ENCODE measurements around the gene CDC42BPA. TPM values are rescaled to one million over a fixed set of nuclear protein-coding genes. Genes with fewer than 3 reads are reported as not detected.
A peak's percentile ranks its signal among the peaks of the same experiment; 100 is the strongest.

The CDC42BPA gene
- polyA plus RNA-seq, 3 donors, result 0.20 to 0.45 (median 0.39) TPM

- H3K4me3 ChIP-seq (replicated peaks in 1 of 3; ENCODE audit: low read depth in 2 of 3, low read length in 3 of 3), result no peak overlapping the region
- H3K4me2 ChIP-seq (replicated peaks; ENCODE audit: extremely low read depth, low read length, poor library complexity, severe bottlenecking), result no peak overlapping the region
- H4K20me1 ChIP-seq (ENCODE audit: insufficient read depth, low read length), result no peaks in the 10 kb centered on the region
- Mint-ChIP-seq H3K36me3 (no peaks in the 10 kb centered on the region), H3K4me1 (no peaks in the 10 kb centered on the region), H3K4me3 (no peak overlapping the region), H3K9me3 (peaks cover 0 to 15% (median 13%) of the 10 kb centered on the region in 7 donors), H3K27ac (peak overlapping the region in 1 of 7 donors; percentile 11), H3K27me3 (ENCODE audit: low read depth in 3 of 3) (no peaks in the 10 kb centered on the region)
- TF ChIP-seq, protein P1, sequence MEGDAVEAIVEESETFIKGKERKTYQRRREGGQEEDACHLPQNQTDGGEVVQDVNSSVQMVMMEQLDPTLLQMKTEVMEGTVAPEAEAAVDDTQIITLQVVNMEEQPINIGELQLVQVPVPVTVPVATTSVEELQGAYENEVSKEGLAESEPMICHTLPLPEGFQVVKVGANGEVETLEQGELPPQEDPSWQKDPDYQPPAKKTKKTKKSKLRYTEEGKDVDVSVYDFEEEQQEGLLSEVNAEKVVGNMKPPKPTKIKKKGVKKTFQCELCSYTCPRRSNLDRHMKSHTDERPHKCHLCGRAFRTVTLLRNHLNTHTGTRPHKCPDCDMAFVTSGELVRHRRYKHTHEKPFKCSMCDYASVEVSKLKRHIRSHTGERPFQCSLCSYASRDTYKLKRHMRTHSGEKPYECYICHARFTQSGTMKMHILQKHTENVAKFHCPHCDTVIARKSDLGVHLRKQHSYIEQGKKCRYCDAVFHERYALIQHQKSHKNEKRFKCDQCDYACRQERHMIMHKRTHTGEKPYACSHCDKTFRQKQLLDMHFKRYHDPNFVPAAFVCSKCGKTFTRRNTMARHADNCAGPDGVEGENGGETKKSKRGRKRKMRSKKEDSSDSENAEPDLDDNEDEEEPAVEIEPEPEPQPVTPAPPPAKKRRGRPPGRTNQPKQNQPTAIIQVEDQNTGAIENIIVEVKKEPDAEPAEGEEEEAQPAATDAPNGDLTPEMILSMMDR (IDR thresholded peaks at IDR 0.05), result no peak
- no peaks in the 10 kb centered on the region for H3K79me2 ChIP-seq (ENCODE audit: insufficient read depth, low read length)
- no peaks in the 10 kb centered on the region for H3K36me3 ChIP-seq (replicated peaks in 1 of 2; ENCODE audit: control insufficient read depth in 1 of 2, insufficient read depth in 2 of 2, low read length in 2 of 2)
- no peaks in the 10 kb centered on the region for H3K27me3 ChIP-seq (ENCODE audit: control insufficient read depth in 2 of 2, insufficient read depth in 2 of 2, low read length in 2 of 2)
- WGBS (ENCODE audit: insufficient coverage), result 90% methylated on average over 2 of the region's 5 CpGs
- intact Hi-C loops (cut with micrococcal nuclease), result no loop called here
- peaks cover 0 to 9% of the 10 kb centered on the region in 2 donors for H3K9me3 ChIP-seq (replicated peaks in 1 of 2; ENCODE audit: control insufficient read depth in 1 of 2, insufficient read depth in 1 of 2, low read length in 2 of 2)
- no peak overlapping the region for H3K9ac ChIP-seq (ENCODE audit: insufficient read depth, low read length, poor library complexity, severe bottlenecking)
- no peak overlapping the region for H3K27ac ChIP-seq (ENCODE audit: low read depth in 1 of 2, low read length in 2 of 2)
- no peaks in the 10 kb centered on the region for H3K4me1 ChIP-seq (ENCODE audit: control insufficient read depth in 1 of 2, insufficient read depth in 2 of 2, low read length in 2 of 2)
- no peak overlapping the region for H2AFZ ChIP-seq (ENCODE audit: insufficient read depth, low read depth, low read length, poor library complexity, severe bottlenecking)
- DNase-seq, result no peak
These were observed 17.1 kb upstream of the CDC42BPA start for GRCh38 chr1:227335242-227336020.

- Histone ChIP-seq H3K4me2 (replicated peaks; ENCODE audit: extremely low read depth, low read length, poor library complexity, severe bottlenecking) (no peak overlapping the region), H3K27ac (ENCODE audit: low read depth in 1 of 2, low read length in 2 of 2) (no peak overlapping the region), H3K36me3 (replicated peaks in 1 of 2; ENCODE audit: control insufficient read depth in 1 of 2, insufficient read depth in 2 of 2, low read length in 2 of 2) (no peaks in the 10 kb centered on the region), H3K9me3 (replicated peaks in 1 of 2; ENCODE audit: control insufficient read depth in 1 of 2, insufficient read depth in 1 of 2, low read length in 2 of 2) (peaks cover 0 to 9% of the 10 kb centered on the region in 2 donors), H3K27me3 (ENCODE audit: control insufficient read depth in 2 of 2, insufficient read depth in 2 of 2, low read length in 2 of 2) (no peaks in the 10 kb centered on the region), H2AFZ (ENCODE audit: insufficient read depth, low read depth, low read length, poor library complexity, severe bottlenecking) (no peak overlapping the region), H4K20me1 (ENCODE audit: insufficient read depth, low read length) (no peaks in the 10 kb centered on the region), H3K79me2 (ENCODE audit: insufficient read depth, low read length) (no peaks in the 10 kb centered on the region), H3K4me1 (ENCODE audit: control insufficient read depth in 1 of 2, insufficient read depth in 2 of 2, low read length in 2 of 2) (no peaks in the 10 kb centered on the region), H3K9ac (ENCODE audit: insufficient read depth, low read length, poor library complexity, severe bottlenecking) (no peak overlapping the region), H3K4me3 (replicated peaks in 1 of 3; ENCODE audit: low read depth in 2 of 3, low read length in 3 of 3) (no peak overlapping the region)
- intact Hi-C loops (cut with micrococcal nuclease), result no loop called here
- no peak overlapping the region for H3K27ac Mint-ChIP-seq
- H3K9me3 Mint-ChIP-seq, result peaks cover 0 to 13% (median 13%) of the 10 kb centered on the region in 7 donors
- 93% methylated on average over 4 of the region's 4 CpGs for WGBS (ENCODE audit: insufficient coverage)
- peaks cover 0 to 3% (median 3%) of the 10 kb centered on the region in 3 donors for H3K27me3 Mint-ChIP-seq (ENCODE audit: low read depth in 3 of 3)
- TF ChIP-seq, protein P1 (IDR thresholded peaks at IDR 0.05), result no peak
- no peaks in the 10 kb centered on the region for H3K36me3 Mint-ChIP-seq
- DNase-seq, result no peak
- no peak overlapping the region for H3K4me3 Mint-ChIP-seq
- H3K4me1 Mint-ChIP-seq, result no peaks in the 10 kb centered on the region
These were observed 15.1 kb upstream of the CDC42BPA start for GRCh38 chr1:227333423-227333822.
